ENCODE results near the gene MGRN1. TPM values are rescaled to one million over a fixed set of nuclear protein-coding genes. Genes with fewer than 3 reads are reported as not detected.
A peak's percentile ranks its signal among the peaks of the same experiment; 100 is the strongest.

MGRN1 gene
- polyA plus RNA-seq, 3 donors: 35.5 to 42.6 (median 35.8) TPM

GRCh38 chr16:4684058-4684715 lies 59.6 kb downstream of the MGRN1 start:
- DNase-seq (ENCODE audit: low read depth in 3 of 3, low spot score in 2 of 3): no peak

GRCh38 chr16:4684763-4685162 lies 60.1 kb downstream of the MGRN1 start:
- no peak for DNase-seq (ENCODE audit: low read depth in 3 of 3, low spot score in 2 of 3)

GRCh38 chr16:4685292-4685691 lies 60.7 kb downstream of the MGRN1 start:
- no peak for DNase-seq (ENCODE audit: low read depth in 3 of 3, low spot score in 2 of 3)

GRCh38 chr16:4685776-4686496 lies 61.3 kb downstream of the MGRN1 start:
- no peak for DNase-seq (ENCODE audit: low read depth in 3 of 3, low spot score in 2 of 3)

GRCh38 chr16:4686497-4687210 lies 62.0 kb downstream of the MGRN1 start:
- DNase-seq (ENCODE audit: low read depth in 3 of 3, low spot score in 2 of 3): no peak

- no peak for DNase-seq (ENCODE audit: low read depth in 3 of 3, low spot score in 2 of 3)
These were observed 62.8 kb downstream of the MGRN1 start for GRCh38 chr16:4687416-4687815.

- DNase-seq (ENCODE audit: low read depth in 3 of 3, low spot score in 2 of 3): no peak
These were observed 63.5 kb downstream of the MGRN1 start for GRCh38 chr16:4687946-4688673.

GRCh38 chr16:4688674-4689045 lies 64.0 kb downstream of the MGRN1 start:
- no peak for DNase-seq (ENCODE audit: low read depth in 3 of 3, low spot score in 2 of 3)

GRCh38 chr16:4689091-4689671 lies 64.6 kb downstream of the MGRN1 start:
- no peak for DNase-seq (ENCODE audit: low read depth in 3 of 3, low spot score in 2 of 3)

- no peak for DNase-seq (ENCODE audit: low read depth in 3 of 3, low spot score in 2 of 3)
These were observed 65.5 kb downstream of the MGRN1 start for GRCh38 chr16:4689864-4690704.

GRCh38 chr16:4690946-4691665 lies 66.5 kb downstream of the MGRN1 start:
- no peak for DNase-seq (ENCODE audit: low read depth in 3 of 3, low spot score in 2 of 3)

- DNase-seq (ENCODE audit: low read depth in 3 of 3, low spot score in 2 of 3): no peak
These were observed 67.2 kb downstream of the MGRN1 start for GRCh38 chr16:4691666-4692412.

GRCh38 chr16:4692460-4693295 lies 68.1 kb downstream of the MGRN1 start:
- DNase-seq (ENCODE audit: low read depth in 3 of 3, low spot score in 2 of 3): no peak

GRCh38 chr16:4693296-4693955 lies 68.8 kb downstream of the MGRN1 start, which contains the start of gene NUDT16L1:
NUDT16L1 (plus strand) TSS chr16:4693562; CDS start chr16:4693727, 165 bp downstream.
- peak; percentile 73 to 92 (median 85) for DNase-seq (ENCODE audit: low read depth in 3 of 3, low spot score in 2 of 3)

- DNase-seq (ENCODE audit: low read depth in 3 of 3, low spot score in 2 of 3): peak in 1 of 3 donors; percentile 57
These were observed 69.5 kb downstream of the MGRN1 start for GRCh38 chr16:4693956-4694641.
